GDM1 (cell line): Measurements from ENCODE around the gene MIER2.

Experiments used
- DNase-seq: peaks from one replicate; lab custom pipeline; 2025; lab: John Stamatoyannopoulos, UW

MIER2 gene

DNA sequence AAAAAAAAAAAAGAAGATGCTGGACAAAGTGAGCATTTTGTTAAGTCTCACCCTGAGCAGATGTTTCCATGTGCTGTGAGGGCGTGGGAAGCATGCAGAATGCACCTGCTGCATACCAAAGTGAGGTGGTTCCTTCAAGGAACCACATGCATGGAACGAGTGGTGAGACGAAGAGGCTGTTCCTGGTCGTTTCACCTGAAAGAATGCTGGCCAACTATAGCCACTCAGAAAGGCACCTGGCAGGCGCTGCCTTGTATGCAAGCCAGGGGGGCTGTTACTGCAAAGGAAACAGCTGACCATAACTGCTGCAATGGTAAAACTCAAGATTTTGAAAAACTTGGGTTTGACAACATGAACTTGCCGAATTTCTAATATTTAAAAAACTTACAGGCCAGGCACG, 14.7 kb downstream of the MIER2 start:
- DNase-seq: no peak

DNA sequence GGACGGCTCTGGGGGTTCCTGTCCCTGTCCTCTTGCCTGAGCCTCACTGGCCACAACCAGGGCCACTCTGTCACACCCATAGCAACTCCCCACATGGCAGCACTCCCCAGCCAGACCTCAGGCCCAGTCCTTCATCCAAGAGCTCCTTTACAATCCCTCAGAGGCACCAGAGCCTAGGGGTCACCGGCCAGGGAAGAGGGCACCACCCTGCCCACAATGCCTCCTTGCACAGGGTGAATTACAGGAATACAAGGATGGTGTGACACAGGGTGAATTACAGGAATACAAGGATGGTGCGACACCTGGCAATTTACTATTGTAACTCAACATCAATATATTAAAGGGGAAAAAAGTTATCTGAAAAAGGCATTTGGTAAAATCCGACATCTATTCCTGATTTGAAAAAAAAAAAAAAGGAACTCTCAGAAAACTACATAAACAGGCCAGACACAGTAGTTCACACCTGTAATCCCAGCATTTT, 16.5 kb downstream of the MIER2 start:
- no peak for DNase-seq

GRCh38 chr19:327291-328024, 17.1 kb downstream of the MIER2 start:
- no peak for DNase-seq

- no peak for DNase-seq
Measured at GRCh38 chr19:326871-327270, 17.7 kb downstream of the MIER2 start.

DNA sequence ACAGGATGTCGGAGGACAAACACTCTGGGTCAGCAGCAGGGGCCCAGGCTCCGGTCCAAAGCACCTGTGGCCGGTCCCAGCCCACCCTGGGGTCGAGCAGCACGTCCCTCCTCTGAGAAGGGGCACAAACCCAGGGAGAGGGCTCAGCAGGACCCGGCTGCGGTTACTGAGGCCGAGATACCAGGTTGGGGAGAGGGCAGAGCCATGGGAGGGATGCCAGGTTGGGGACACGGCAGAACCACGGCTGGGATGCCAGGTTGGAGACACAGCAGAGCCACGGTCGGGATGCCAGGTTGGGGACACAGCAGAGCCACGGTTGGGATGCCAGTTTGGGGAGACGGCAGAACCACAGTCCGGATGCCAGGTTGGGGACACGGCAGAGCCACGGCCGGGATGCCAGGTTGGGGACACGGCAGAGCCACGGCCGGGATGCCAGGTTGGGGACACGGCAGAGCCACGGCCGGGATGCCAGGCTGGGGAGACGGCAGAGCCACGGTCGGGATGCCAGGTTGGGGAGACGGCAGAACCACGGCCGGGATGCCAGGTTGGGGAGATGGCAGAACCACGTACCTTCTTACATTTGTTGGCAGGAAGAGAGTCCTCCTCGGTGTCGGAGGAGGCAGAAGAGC, 18.5 kb downstream of the MIER2 start:
- no peak for DNase-seq

- DNase-seq: no peak
Measured at GRCh38 chr19:325173-325936, 19.2 kb downstream of the MIER2 start.

DNA sequence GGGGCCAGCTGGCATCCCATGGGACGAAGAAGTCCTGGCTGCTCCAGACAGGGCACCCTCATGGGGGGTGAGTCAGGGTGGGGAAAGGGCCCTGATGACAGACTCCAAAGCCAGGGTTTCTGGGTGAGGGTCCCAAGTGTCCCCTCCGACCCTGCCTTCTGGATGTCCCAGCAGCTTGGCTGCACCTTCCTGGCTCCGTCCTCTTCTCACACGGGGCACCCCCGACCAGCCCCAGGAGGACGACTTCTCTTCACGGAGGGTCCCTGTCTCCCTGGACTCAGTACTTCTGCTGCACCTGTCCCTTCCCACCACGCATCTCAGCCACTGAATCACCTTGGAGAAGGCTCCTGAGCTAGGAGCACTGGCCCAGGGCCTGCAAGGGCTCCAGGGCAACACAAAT, 19.9 kb downstream of the MIER2 start:
- no peak for DNase-seq

DNA sequence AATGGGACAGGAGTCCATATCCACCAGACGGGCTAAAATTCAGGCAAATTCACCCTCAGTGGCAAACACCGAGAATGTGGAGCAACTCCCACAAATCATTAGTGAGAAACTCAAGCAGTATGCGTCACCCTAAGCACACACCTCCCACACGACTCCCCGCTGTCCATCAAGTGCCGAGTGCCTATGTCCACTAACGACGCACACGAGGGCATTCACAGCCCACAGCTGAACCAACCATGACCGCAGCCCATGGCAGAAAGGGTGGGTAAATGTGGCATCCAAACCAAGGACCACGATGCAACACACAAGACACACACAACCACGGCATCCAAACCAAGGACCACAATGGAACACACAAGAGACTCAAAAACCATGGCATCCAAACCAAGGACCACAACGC, 22.0 kb downstream of the MIER2 start:
- no peak for DNase-seq

- DNase-seq: no peak
Measured at GRCh38 chr19:318509-318774, 26.2 kb downstream of the MIER2 start.

GRCh38 chr19:317710-318508, 26.7 kb downstream of the MIER2 start:
- DNase-seq: no peak

- no peak for DNase-seq
Measured at GRCh38 chr19:315811-316210, 28.8 kb downstream of the MIER2 start.

GRCh38 chr19:313988-314815, 30.4 kb downstream of the MIER2 start:
- DNase-seq: no peak

- no peak for DNase-seq
Measured at GRCh38 chr19:313169-313987, 31.2 kb downstream of the MIER2 start.

DNA sequence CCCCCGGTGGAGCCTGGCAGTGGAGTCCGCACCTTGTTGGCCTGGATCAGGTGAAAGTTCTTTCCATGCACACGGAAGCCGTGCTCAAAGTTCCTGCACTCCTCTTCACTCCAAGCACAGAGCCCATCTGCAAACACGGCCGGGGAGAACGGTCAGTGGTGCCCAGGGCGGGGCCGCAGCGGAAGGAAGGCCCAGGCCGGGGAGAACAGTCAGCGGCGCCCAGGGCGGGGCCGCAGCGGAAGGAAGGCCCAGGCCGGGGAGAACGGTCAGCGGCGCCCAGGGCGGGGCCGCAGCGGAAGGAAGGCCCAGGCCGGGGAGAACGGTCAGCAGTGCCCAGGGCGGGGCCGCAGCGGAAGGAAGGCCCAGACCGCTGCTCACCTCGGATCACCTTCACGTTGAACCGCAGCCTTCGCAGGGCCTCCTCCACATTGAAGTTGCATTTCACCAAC, 32.8 kb downstream of the MIER2 start:
- DNase-seq: no peak

GRCh38 chr19:310781-311496, 33.7 kb downstream of the MIER2 start:
- no peak for DNase-seq

- no peak for DNase-seq
Measured at GRCh38 chr19:310141-310651, 34.4 kb downstream of the MIER2 start.

- no peak for DNase-seq
Measured at GRCh38 chr19:309206-309565, 35.4 kb downstream of the MIER2 start.

- no peak for DNase-seq
Measured at GRCh38 chr19:308471-309205, 36.0 kb downstream of the MIER2 start.

- no peak for DNase-seq
Measured at GRCh38 chr19:307793-308420, 36.7 kb downstream of the MIER2 start.
